HG02943 (cell line): ENCODE measurements around the gene MBD5.

Experiments
- ATAC-seq: cut with Tn5 transposase; IDR thresholded peaks from one replicate; pipeline ENCODE4 v1.9.1; 2021; ENCODE audit warnings: mild to moderate bottlenecking, low read depth, moderate library complexity; ENCODE audit not compliant: unreplicated experiment

The MBD5 gene

DNA sequence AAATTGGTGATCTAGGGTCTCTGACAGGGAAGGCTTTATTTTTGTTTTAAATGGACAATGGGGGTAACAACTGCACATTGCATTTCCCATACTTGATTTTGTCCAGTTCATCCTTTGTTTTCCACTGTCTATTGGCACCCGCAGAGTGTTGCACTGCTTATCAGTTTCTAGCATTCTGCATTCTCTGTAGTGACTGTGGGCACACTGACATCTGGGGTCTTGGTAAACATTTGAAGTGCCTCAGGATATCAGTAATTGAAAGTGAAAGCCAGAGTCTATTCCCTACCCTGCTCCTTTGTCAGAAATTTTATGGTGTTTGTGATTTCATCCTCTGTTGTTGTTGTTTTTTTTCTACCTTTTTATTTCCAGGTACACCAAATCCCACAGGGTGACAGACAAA lies 491.6 kb downstream of the MBD5 start:
- no peak for ATAC-seq

DNA sequence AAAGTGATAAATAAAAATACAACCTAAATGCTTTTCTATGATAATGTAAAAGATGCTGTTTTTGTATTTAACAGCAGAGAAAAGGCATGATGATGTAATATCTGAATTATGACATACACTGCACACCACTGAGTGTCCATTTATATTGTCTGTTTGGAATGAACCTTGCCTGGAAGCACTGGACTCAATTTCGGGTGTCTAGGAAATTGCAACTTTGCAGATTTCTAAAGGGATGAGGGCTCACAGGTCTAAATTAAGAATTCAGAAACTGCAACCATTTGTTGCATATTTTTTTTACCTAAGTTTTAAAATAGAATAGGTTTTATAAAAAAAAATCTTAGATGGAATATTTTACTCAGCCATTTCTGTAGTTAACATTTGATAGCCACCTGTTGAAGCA lies 492.5 kb downstream of the MBD5 start:
- ATAC-seq = no peak

DNA sequence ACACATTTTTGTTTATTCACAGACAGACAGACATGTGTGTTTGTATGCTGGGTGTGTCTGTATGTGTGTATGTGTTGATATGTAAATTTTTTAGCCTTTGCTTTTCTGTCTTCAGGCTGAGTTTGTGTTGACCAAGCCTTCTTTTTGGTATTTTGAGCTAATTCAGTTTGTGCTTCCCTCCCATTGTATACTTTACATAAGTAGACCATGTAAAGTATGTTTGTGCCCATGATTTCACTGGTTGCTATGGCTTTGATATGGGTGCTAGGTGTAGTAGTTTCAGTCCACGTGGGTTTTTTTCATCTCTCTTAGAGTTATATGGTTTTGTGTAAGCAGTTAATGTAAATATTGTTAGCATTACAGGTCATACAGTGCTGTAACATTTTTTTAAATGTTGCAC lies 494.2 kb downstream of the MBD5 start:
- no peak for ATAC-seq

DNA sequence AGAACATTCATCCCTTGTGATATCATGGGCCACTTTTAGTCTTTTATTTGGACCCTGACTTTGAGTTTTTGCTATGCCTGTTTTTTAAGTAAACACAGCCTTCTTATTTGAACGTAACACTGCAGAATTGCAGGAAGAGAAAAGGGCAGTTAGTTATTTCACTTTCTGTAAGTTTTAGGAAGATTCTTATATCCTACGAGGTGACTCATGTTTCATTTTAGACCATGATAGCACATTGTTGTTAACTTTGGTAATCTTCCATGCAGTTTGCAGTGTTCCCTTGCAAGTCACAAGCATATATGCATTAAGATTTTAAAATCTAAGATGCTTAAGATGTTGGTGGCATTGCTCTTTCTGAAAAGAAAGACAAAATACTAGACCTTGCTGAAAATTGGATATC lies 495.1 kb downstream of the MBD5 start:
- no peak for ATAC-seq

DNA sequence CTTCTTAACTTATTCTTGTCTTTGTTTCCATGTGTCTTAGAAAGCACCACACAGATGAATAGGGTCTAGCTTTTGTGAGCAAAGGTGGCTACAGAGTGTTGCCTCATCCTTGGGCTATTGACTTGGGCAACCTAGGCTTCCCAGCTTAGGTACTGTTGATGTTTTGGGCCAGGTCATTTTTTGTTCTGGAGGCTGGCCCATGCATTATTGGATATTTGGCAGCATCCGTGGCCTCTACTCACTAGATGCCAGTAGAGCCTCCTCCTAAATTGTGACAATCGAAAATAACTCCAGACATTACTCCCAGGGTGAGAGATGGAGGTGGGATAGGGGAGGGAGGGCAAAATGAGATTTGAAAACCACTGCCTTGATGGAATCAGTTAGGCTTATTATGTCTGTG lies 496.4 kb downstream of the MBD5 start:
- no peak for ATAC-seq

DNA sequence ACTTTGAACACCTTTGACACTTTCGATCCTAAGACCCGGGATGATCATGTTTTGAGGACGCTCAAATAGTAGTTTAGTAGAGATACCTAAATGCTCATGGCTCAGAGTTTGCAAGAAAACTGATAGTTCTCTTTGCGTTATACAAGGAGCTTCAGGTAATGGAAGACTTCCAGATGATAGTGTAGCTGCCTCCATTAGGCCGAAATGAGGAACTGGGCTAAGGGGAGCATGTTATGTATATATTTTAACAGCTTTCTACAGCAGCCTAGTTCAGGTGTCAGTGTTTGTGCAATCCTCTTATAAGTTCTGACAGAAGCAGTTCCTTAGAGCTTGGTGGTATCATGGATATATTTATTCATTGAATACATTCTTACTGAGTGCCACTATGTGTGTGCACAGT lies 496.9 kb downstream of the MBD5 start:
- no peak for ATAC-seq

DNA sequence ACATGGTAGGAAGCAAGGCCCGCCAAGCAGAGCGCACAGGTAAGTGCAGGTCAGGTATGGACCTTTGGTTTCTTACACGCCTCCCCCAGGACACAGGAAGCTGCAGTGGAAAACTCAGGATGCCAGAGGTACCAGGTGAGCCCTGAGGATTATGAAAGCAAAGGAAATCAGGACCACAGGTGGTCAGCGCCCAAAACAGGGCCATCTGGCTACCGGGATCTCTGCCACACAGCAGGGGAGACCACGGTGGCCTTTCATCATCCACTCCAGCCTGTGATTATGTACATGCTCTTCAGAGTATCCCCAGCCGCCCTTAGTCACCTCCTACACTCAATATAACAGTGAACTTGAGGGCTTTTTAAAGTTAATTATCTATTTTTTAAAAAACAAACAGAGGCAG lies 498.1 kb downstream of the MBD5 start:
- no peak for ATAC-seq

DNA sequence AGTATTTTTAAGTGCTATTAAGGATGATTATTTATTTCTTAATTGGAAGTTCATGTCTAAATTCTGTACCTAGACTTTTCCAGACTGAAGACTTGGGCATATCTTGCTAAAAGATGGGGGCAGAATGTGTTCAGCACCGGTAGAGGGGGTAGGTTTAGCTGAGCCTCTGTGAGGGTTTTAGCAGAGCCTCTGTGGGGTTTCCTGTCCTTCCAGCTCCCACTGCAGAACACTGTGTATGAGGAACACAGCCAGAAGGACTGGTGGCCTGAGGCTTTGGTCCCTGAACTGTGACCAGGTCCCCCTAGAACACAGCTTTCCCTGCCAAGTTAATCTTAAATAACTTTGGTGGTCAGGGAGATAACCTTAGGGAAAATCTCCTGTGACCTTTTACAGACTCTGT lies 500.3 kb downstream of the MBD5 start:
- no peak for ATAC-seq

DNA sequence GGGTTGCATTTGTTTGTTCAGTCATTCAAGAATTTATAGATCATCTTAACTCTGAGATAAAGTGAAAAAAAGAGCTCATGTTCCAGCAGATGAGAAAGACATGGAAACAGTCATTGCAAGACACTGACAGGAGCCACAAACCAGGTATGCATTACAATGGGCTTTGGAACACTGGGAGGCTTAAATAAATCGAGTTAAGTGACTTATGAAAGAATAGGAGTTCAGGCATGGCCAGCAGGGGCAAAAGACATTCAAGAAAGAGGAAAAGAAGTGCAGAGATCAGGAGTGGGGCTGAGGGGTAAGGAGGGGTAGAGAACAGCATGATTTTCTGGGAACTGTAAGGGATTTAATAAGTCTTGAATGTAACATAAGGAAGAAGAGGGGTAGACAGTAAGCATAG lies 502.4 kb downstream of the MBD5 start:
- no peak for ATAC-seq

DNA sequence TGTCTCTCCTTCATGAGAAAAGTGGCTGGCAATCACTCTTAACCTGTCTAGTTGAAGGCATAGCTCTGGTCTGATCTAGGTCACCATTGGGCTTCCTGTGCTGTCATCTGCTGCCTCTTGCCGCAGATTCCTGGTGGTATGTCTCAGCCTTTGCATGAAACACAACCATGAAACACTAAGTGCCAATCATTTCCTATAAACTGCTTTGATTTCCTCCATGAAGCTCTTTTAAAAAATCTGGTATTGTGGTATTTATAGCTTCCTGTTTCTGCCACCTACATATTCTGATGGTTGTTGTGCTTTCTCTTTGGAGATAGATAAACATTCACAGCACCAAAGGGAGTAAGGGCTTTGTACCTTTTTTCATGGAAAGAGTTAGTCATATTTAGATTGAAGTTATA lies 503.6 kb downstream of the MBD5 start:
- ATAC-seq = no peak

DNA sequence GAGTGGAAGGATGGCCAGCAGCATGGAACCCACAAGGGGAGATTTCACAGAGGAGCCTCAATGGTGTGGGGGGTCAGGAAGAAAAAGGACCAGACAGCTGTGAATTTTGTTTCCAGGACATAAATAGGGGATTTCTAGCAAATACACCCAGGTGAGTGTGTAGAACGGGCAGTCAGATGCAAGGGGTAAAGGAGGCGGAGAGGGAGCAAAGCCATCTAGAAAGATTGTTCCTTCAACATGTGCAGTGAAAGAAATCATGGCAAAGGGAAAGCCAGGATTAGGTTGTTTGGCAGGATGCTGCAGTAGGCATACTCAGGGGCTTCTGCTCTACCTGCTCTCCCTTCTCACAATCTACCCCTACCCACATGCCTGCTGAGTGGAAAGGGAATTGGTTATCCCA lies 504.2 kb downstream of the MBD5 start:
- ATAC-seq = no peak

DNA sequence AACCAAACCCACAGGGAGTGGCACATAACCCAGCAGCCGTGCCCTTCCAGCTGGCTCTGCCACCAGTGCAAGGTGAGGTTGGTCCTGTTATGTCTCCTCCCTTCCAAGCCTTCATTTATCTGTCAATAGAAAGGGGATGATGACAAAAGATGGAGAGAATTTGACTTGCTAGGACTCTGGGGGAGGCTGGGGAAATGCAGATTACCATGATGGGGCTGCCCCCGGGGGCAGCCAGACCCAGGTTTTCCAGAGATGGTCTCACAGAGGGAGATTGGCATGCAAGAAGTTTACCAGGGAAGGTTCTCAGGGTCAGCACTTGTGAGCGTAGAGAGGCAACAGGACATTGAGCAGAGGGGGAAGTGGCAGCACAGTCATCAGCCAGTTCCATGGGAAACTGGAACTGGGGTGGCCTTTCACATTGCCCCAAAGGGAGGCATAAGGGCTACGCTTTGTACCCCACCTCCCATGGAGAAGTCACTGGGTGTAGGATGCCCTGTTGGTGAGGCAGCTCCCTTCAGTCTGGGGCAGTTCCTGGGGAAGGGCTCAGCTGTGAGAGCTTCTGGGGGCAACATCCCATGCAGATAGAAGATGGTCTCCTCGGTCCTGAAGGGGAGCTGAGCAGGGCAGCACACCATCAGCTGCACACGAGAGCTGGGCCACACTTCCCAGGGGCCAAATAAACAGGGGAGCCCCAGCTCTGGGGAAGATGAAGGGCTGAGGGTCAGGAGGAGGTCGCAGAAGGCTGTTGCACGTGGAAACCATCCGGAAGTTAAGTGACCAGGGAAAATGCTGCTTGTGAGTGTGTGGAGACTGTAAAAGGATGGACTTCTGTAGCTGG lies 505.8 kb downstream of the MBD5 start:
- no peak for ATAC-seq

DNA sequence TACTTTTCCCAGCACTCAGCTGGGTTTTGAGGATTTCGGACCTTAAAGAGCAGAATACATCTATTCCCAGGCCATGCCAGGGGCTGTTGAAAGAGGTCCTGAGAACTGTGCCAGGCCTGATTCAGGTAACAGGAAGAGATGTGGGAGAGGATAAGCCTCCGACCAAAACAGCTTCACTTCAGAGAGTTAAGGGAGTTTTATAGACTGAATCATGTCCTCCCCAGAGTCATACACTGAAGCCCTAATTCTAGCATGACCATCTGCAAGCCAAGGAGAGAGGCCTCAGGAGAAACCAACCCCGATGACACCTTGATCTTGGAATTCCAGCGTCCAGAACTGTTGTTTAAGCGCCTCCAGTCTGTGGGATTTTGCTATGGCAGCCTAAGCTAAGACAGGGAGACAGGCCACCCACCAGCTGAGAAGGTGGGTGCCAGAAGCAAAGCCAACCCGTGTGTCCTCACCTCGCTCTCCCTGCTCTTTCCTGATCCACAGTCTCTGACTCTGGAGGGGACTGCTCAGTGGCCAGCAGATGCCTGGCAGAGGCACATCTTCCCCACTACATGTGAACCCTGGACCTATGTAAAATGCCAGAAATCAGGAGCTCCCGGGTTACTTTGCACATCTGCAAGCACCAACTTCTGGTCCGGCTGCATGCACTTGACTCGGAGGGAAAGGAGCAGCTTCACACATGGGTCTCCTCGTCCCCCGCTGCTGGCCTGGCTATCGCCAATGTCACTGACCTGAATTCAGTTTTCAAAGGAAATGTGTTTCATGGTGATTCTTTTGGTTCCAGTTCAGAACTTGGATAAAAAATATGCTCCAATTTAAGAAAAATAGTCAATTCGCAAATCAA lies 506.8 kb downstream of the MBD5 start:
- ATAC-seq = no peak

DNA sequence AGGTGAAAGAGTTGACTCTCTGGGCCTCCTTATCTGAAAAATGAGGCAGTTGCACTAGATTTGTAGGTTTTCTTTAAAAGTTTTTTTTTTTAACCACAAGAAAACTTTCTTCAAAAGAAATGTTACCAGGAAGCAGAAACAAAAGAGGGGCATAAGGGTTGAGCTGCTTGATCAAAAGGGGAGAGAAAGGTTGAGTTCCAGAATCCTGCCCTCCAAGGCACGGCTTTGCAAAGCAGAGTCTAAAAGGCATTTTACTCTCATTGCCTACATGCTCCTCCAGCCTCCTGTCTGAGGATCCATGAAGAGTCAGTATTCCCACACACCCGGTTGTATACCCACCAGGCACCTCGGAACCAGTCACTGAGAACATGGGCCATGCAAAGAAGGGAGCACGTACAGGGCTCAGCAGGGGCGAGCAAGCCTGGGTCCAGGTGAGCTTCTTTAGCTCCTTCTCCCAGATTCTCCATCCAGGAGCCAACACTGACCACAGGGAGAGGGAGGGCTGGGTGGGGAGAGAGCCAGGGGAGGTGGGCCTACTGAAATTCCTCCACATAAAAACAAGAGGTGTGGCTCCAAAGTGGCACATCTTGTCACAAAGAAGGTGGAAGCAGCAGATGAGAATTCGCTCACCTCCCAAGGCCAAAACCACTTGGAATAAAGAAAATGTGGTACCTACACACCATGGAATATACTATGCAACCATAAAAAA lies 507.6 kb downstream of the MBD5 start:
- no peak for ATAC-seq

DNA sequence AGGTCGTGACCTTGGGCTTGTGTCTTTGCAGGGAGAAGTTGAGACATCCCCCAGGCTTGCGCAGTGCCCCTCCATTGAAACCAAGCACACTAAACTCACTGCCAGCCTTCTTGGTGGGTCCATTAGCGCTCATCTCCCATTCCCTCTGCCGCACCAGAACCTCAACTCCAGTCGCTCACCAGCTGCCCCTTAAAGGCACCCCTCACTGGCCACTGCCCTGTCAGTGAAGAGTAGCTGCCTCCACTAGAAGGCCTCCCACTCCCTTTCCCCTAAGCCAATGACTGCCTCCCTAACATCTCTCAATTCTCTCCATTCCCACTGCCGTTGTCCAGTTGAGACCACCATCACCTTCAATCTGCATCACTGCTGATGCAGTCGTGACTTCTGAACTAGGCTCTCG lies 508.9 kb downstream of the MBD5 start:
- ATAC-seq = no peak

DNA sequence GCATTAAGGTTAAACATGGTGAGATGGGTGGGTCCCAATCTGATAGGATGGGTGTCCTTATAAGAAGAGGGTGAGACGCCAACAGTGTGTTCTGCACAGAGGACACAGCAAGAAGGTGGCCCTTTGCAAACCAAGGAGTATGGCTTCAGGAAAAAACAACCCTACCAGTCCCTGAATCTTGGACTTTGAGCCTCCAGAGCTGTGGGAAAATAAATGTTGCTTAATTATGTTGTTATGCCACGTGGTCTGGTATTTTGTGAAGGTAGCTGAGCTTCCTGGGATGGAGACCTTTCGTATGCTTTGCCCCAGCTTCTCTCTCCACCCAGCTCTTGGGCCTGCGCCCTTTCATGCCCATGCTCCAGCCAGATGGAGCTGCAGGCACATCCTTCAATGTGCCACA lies 509.5 kb downstream of the MBD5 start:
- no peak for ATAC-seq

DNA sequence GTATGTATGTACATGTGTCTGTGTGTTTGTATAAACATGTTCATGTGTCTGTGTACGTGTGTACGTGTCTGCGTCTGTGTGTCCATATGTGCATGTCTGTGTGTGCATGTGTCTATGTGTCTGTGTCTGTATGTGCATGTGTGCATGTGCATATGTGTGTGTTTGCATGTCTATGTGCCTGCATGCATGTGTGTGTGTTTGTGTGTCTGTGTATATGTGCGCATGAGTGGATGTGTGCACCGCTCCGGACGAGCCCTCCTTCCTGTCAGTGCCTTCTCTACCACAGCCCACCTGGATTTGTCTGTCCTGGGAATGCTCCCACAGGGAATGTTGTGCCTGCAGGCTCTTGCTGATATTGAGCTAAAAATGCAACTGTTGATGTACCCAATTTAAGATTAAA lies 510.3 kb downstream of the MBD5 start:
- ATAC-seq = no peak

DNA sequence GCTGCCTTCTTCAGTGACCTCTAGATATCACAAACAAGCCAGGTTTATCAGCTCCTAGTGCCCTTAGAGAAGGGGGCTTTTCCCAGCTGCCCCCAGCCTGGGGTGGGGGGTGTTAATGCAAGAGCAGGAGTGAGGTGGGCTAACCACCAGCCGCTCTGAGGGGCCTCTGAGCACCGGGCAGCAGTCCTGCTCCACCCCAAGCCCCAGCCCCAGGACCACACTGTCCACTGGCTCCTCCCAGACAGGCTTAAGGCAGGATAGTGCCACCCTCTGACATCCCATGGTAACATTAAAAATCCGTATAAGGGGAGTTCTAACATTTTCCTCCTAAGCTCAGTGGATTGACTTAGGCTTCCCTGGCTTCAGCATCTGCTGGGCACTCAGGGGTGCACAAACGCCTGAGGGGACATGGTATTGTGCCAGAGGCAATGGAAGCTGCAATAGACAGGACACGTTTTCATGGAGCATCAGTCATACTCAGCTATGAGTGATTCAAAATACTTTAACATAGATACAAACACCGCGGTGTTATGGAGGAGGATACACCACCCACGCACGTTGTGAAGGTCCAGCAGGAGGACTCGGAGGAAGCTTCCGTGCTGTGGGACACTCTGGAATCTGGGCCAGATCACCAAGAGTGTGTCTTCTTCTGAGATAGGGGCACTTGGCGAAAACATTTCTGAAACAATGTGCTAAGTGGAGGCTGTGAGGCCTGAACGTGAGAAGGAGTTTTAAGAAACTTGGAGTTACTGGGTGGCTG lies 511.0 kb downstream of the MBD5 start:
- no peak for ATAC-seq

DNA sequence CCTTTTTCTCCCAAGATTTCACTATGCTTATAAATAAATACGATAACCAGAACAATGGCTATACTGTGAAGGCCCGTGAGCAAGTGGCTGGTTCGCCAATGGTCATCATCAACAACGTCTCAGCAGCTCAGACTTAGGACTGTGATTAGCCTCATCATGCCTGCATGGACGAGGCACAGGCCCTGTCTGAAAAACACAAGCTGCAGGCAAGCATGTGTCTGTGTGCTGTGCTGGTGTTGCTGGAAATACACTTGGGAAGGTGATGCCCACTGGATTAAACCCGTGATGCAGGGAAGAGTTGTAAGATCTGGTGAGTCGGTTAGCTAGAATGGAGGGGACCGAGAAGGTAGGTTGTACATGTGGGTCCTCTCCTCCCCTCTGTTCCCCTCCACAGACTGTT lies 512.1 kb downstream of the MBD5 start:
- ATAC-seq = no peak

DNA sequence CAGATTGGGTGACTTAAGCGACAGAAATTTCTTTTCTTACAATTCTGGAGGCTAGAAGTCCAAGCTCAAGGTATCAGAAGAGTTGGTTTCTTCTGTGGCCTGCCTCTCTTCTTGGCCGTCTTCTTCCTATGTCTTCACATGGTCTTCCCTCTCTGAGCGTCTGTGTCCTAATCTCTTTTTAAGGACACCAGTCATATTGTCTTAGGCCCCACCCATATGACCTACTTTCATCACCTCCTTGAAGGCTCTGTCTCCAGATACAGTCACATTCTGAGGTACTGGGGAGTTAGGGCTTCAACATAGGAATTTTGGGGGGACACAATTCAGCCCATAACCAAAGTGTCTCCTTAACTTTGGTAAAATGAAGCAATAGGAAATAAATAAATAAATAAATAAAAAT lies 512.8 kb downstream of the MBD5 start:
- ATAC-seq = no peak
